Bone marrow (tissue), 2 donors: ENCODE measurements around the gene SPEN.
"Not testable (repeated sequence)": the region's sequence is repeated elsewhere in the genome, so short reads cannot be mapped to it uniquely, and the experiment has no call there.

Source experiments
- DNase-seq, 2 donors: peaks; one replicate each; lab custom pipeline; 2025; lab: John Stamatoyannopoulos, UW

The SPEN gene

GRCh38 chr1:15899266-15899665 is 51.8 kb downstream of the SPEN start:
- no peak for DNase-seq

- DNase-seq = no peak
Measured at GRCh38 chr1:15900662-15901279, 53.3 kb downstream of the SPEN start.

- no peak for DNase-seq
Measured at GRCh38 chr1:15902882-15903281, 55.4 kb downstream of the SPEN start.

GRCh38 chr1:15908597-15908996 is 61.1 kb downstream of the SPEN start:
- no peak for DNase-seq

- no peak for DNase-seq
Measured at GRCh38 chr1:15911141-15911540, 63.6 kb downstream of the SPEN start.

GRCh38 chr1:15911927-15912326 is 64.4 kb downstream of the SPEN start:
- DNase-seq = no peak

GRCh38 chr1:15913607-15914006 is 66.1 kb downstream of the SPEN start:
- not testable (repeated sequence) for DNase-seq

GRCh38 chr1:15915991-15916390 is 68.5 kb downstream of the SPEN start:
- DNase-seq = peak in 1 of 2 donors; percentile 39

- no peak for DNase-seq
Measured at GRCh38 chr1:15916417-15916816, 68.9 kb downstream of the SPEN start.

GRCh38 chr1:15916916-15917315 is 69.4 kb downstream of the SPEN start:
- no peak for DNase-seq

GRCh38 chr1:15918962-15919715 is 71.6 kb downstream of the SPEN start:
- no peak for DNase-seq

GRCh38 chr1:15923241-15923640 is 75.7 kb downstream of the SPEN start:
- no peak for DNase-seq

GRCh38 chr1:15926448-15926847 is 78.9 kb downstream of the SPEN start:
- DNase-seq = not testable (repeated sequence)

GRCh38 chr1:15928971-15929965 is 81.8 kb downstream of the SPEN start:
- DNase-seq = no peak

GRCh38 chr1:15931401-15931800 is 83.9 kb downstream of the SPEN start:
- DNase-seq = no peak

GRCh38 chr1:15931884-15932283 is 84.4 kb downstream of the SPEN start:
- DNase-seq = no peak

- no peak for DNase-seq
Measured at GRCh38 chr1:15932612-15933011, 85.1 kb downstream of the SPEN start.

- DNase-seq = no peak
Measured at GRCh38 chr1:15933684-15934083, 86.2 kb downstream of the SPEN start.

- no peak for DNase-seq
Measured at GRCh38 chr1:15934211-15935055, 86.9 kb downstream of the SPEN start.

GRCh38 chr1:15935056-15935950 is 87.8 kb downstream of the SPEN start:
- DNase-seq = no peak

GRCh38 chr1:15936025-15936424 is 88.5 kb downstream of the SPEN start:
- no peak for DNase-seq
